ENCODE data around the gene STAG1. TPM values are rescaled to one million over a fixed set of nuclear protein-coding genes. Genes with fewer than 3 reads are reported as not detected.

STAG1 gene
- polyA plus RNA-seq, 3 donors = 7.2 to 10.0 (median 7.5) TPM

- Mint-ChIP-seq H3K9me3 (peaks cover 11 to 29% (median 27%) of the 10 kb centered on the region in 7 donors), H3K36me3 (peaks cover 67 to 79% of the 10 kb centered on the region in 2 donors), H3K4me3 (no peak overlapping the region), H3K27me3 (ENCODE audit: low read depth in 3 of 3) (no peaks in the 10 kb centered on the region), H3K4me1 (no peaks in the 10 kb centered on the region), H3K27ac (no peak overlapping the region)
- DNase-seq = no peak
- no peak overlapping the region for H3K9ac ChIP-seq (ENCODE audit: insufficient read depth, low read length, poor library complexity, severe bottlenecking)
- peaks cover 23 to 72% of the 10 kb centered on the region in 2 donors for H3K36me3 ChIP-seq (replicated peaks in 1 of 2; ENCODE audit: control insufficient read depth in 1 of 2, insufficient read depth in 2 of 2, low read length in 2 of 2)
- intact Hi-C loops (cut with micrococcal nuclease) = no loop called here
- no peaks in the 10 kb centered on the region for H3K4me1 ChIP-seq (ENCODE audit: control insufficient read depth in 1 of 2, insufficient read depth in 2 of 2, low read length in 2 of 2)
- H3K27ac ChIP-seq (ENCODE audit: low read depth in 1 of 2, low read length in 2 of 2) = no peak overlapping the region
- H3K9me3 ChIP-seq (replicated peaks in 1 of 2; ENCODE audit: control insufficient read depth in 1 of 2, insufficient read depth in 1 of 2, low read length in 2 of 2) = peaks cover 8 to 24% of the 10 kb centered on the region in 2 donors
- no peak for TF ChIP-seq CTCF (IDR thresholded peaks at IDR 0.05)
- no peak overlapping the region for H3K4me3 ChIP-seq (replicated peaks in 1 of 3; ENCODE audit: low read depth in 2 of 3, low read length in 3 of 3)
- H3K79me2 ChIP-seq (ENCODE audit: insufficient read depth, low read length) = no peaks in the 10 kb centered on the region
- 100% methylated on average over 5 of the region's 5 CpGs for WGBS (ENCODE audit: insufficient coverage)
- H3K27me3 ChIP-seq (ENCODE audit: control insufficient read depth in 2 of 2, insufficient read depth in 2 of 2, low read length in 2 of 2) = no peaks in the 10 kb centered on the region
- no peak overlapping the region for H2AFZ ChIP-seq (ENCODE audit: insufficient read depth, low read depth, low read length, poor library complexity, severe bottlenecking)
- no peaks in the 10 kb centered on the region for H4K20me1 ChIP-seq (ENCODE audit: insufficient read depth, low read length)
- no peak overlapping the region for H3K4me2 ChIP-seq (replicated peaks; ENCODE audit: extremely low read depth, low read length, poor library complexity, severe bottlenecking)
Observed at GRCh38 chr3:136326316-136326715, 425.9 kb downstream of the STAG1 start.

GRCh38 chr3:136311968-136312367 lies 440.2 kb downstream of the STAG1 start:
- TF ChIP-seq CTCF (IDR thresholded peaks at IDR 0.05) = no peak
- no peaks in the 10 kb centered on the region for H4K20me1 ChIP-seq (ENCODE audit: insufficient read depth, low read length)
- H3K4me1 Mint-ChIP-seq = no peaks in the 10 kb centered on the region
- H2AFZ ChIP-seq (ENCODE audit: insufficient read depth, low read depth, low read length, poor library complexity, severe bottlenecking) = no peak overlapping the region
- no peak overlapping the region for H3K4me3 ChIP-seq (replicated peaks in 1 of 3; ENCODE audit: low read depth in 2 of 3, low read length in 3 of 3)
- peaks cover 0 to 4% (median 0%) of the 10 kb centered on the region in 3 donors for H3K27me3 Mint-ChIP-seq (ENCODE audit: low read depth in 3 of 3)
- H3K9me3 ChIP-seq (replicated peaks in 1 of 2; ENCODE audit: control insufficient read depth in 1 of 2, insufficient read depth in 1 of 2, low read length in 2 of 2) = peaks cover 0 to 1% of the 10 kb centered on the region in 2 donors
- no peaks in the 10 kb centered on the region for H3K27me3 ChIP-seq (ENCODE audit: control insufficient read depth in 2 of 2, insufficient read depth in 2 of 2, low read length in 2 of 2)
- peaks cover 0 to 3% of the 10 kb centered on the region in 2 donors for H3K36me3 ChIP-seq (replicated peaks in 1 of 2; ENCODE audit: control insufficient read depth in 1 of 2, insufficient read depth in 2 of 2, low read length in 2 of 2)
- peaks cover 0 to 2% (median 0%) of the 10 kb centered on the region in 7 donors for H3K9me3 Mint-ChIP-seq
- no peak overlapping the region for H3K27ac Mint-ChIP-seq
- H3K4me1 ChIP-seq (ENCODE audit: control insufficient read depth in 1 of 2, insufficient read depth in 2 of 2, low read length in 2 of 2) = no peaks in the 10 kb centered on the region
- DNase-seq = no peak
- no peak overlapping the region for H3K4me3 Mint-ChIP-seq
- H3K79me2 ChIP-seq (ENCODE audit: insufficient read depth, low read length) = no peaks in the 10 kb centered on the region
- H3K4me2 ChIP-seq (replicated peaks; ENCODE audit: extremely low read depth, low read length, poor library complexity, severe bottlenecking) = no peak overlapping the region
- no CpG with 5 or more reads among the region's 5 CpGs for WGBS (ENCODE audit: insufficient coverage)
- H3K36me3 Mint-ChIP-seq = peaks cover 22 to 29% of the 10 kb centered on the region in 2 donors
- no peak overlapping the region for H3K9ac ChIP-seq (ENCODE audit: insufficient read depth, low read length, poor library complexity, severe bottlenecking)
- intact Hi-C loops (cut with micrococcal nuclease) = no loop called here
- H3K27ac ChIP-seq (ENCODE audit: low read depth in 1 of 2, low read length in 2 of 2) = no peak overlapping the region

All from CD14-positive monocyte (primary cell).